IMR-90 (cell line): ENCODE measurements around the gene DNAI7. TPM values are rescaled to one million over a fixed set of nuclear protein-coding genes. Genes with fewer than 3 reads are reported as not detected.

Experiments
- ATAC-seq: fragments of 200-7000 bp; cut with Tn5 transposase; 2 replicates; pipeline ENCODE4 v1.9.1; 2020; ENCODE audit warnings: low read depth, mild to moderate bottlenecking, moderate library complexity
- BruUV-seq: library from RNA; stranded (reverse); fragments of 400-500 nt; replicated peaks from 2 replicates; lab custom pipeline; 2021; lab: Mats Ljungman, UMichigan
- CTCF ChIA-PET: fragments of 300-600 bp; formaldehyde crosslinking; extraction: SDS; loops from one replicate; lab custom pipeline; 2021; ENCODE audit warnings: antibody characterized with exemption; lab: Yijun Ruan, JAX
- POLR2A ChIA-PET: fragments of 300-600 bp; sonication (Branson Sonifier 250); formaldehyde crosslinking; loops from one replicate; lab custom pipeline; 2022; ENCODE audit warnings: antibody characterized with exemption; ENCODE audit not compliant: unreplicated experiment; lab: Charles Lee
- DNase-seq: peaks from one replicate; pipeline ENCODE4 v3.0.0; 2013
- H2AFZ ChIP-seq: replicated peaks from 2 replicates; pipeline ENCODE3; 2013; ENCODE audit warnings: low read length, mild to moderate bottlenecking; ENCODE audit not compliant: poor library complexity
- H2AK5ac ChIP-seq: 2 replicates; pipeline ENCODE4 v1.6.1; 2013; ENCODE audit warnings: low read depth, low read length, inconsistent platforms
- H2AK9ac ChIP-seq: replicated peaks from 2 replicates; pipeline ENCODE3; 2013; ENCODE audit warnings: mild to moderate bottlenecking, low read depth, low read length, moderate library complexity; ENCODE audit not compliant: poor library complexity
- H2BK120ac ChIP-seq: 2 replicates; pipeline ENCODE4 v1.6.1; 2013; ENCODE audit warnings: low read depth, low read length, inconsistent platforms
- H2BK15ac ChIP-seq: 3 replicates; pipeline ENCODE4 v1.6.1; 2013; ENCODE audit warnings: low read depth, low read length, inconsistent platforms
- H2BK20ac ChIP-seq: 2 replicates; pipeline ENCODE4 v1.6.1; 2013; ENCODE audit warnings: low read depth, mild to moderate bottlenecking, inconsistent platforms, low read length, moderate library complexity
- H2BK5ac ChIP-seq: 2 replicates; pipeline ENCODE4 v1.6.1; 2013; ENCODE audit warnings: mild to moderate bottlenecking, low read depth, low read length, inconsistent platforms; ENCODE audit not compliant: poor library complexity, severe bottlenecking
- H3K14ac ChIP-seq: replicated peaks from 2 replicates; pipeline ENCODE4 v1.6.1; 2013; ENCODE audit warnings: low read depth, low read length, inconsistent platforms
- H3K18ac ChIP-seq: 2 replicates; pipeline ENCODE4 v1.6.1; 2013; ENCODE audit warnings: low read depth, low read length, control low read depth
- H3K23ac ChIP-seq: 2 replicates; pipeline ENCODE4 v1.6.1; 2013; ENCODE audit warnings: low read depth, low read length, inconsistent platforms
- H3K27ac ChIP-seq: 2 replicates; pipeline ENCODE4 v1.5.1; 2013; ENCODE audit warnings: mild to moderate bottlenecking, control low read depth, low read length; ENCODE audit not compliant: insufficient read depth
- H3K27me3 ChIP-seq: 2 replicates; pipeline ENCODE4 v1.6.1; 2013; ENCODE audit warnings: low read length; ENCODE audit not compliant: control insufficient read depth, insufficient read depth
- H3K36me3 ChIP-seq: 2 replicates; pipeline ENCODE4 v1.6.1; 2013; ENCODE audit warnings: low read length, mixed read lengths; ENCODE audit not compliant: control insufficient read depth, insufficient read depth
- H3K4ac ChIP-seq: 2 replicates; pipeline ENCODE4 v1.6.1; 2013; ENCODE audit warnings: low read depth, low read length, inconsistent platforms
- H3K4me1 ChIP-seq: 2 replicates; pipeline ENCODE4 v1.6.1; 2013; ENCODE audit warnings: low read length, mixed read lengths; ENCODE audit not compliant: control insufficient read depth, insufficient read depth
- H3K4me2 ChIP-seq: 2 replicates; pipeline ENCODE4 v1.6.1; 2013; ENCODE audit warnings: low read depth, mild to moderate bottlenecking, control low read depth, low read length, moderate library complexity
- H3K4me3 ChIP-seq: 2 replicates; pipeline ENCODE4 v1.5.1; 2013; ENCODE audit warnings: low read depth, mild to moderate bottlenecking, control low read depth, low read length, moderate library complexity; ENCODE audit not compliant: insufficient read depth
- H3K56ac ChIP-seq: 2 replicates; pipeline ENCODE4 v1.6.1; 2013; ENCODE audit warnings: low read length, inconsistent platforms; ENCODE audit not compliant: insufficient read depth; ENCODE audit errors: extremely low read depth
- H3K79me1 ChIP-seq, 2 experiments: 2 replicates each; pipeline ENCODE4 v1.6.1; 2013; ENCODE audit warnings: low read length in 2 of 2, inconsistent platforms in 1 of 2, low read depth in 1 of 2
- H3K9ac ChIP-seq: 2 replicates; pipeline ENCODE4 v1.6.1; 2013; ENCODE audit warnings: low read depth, low read length, control low read depth
- H3K9me1 ChIP-seq: 2 replicates; pipeline ENCODE4 v1.6.1; 2013; ENCODE audit warnings: low read length, inconsistent platforms; ENCODE audit not compliant: insufficient read depth
- H3K9me3 ChIP-seq: 2 replicates; pipeline ENCODE4 v1.6.1; 2013; ENCODE audit warnings: low read length; ENCODE audit not compliant: control insufficient read depth, insufficient read depth
- H4K20me1 ChIP-seq: 2 replicates; pipeline ENCODE4 v1.6.1; 2013; ENCODE audit warnings: low read length, inconsistent platforms; ENCODE audit not compliant: insufficient read depth
- H4K5ac ChIP-seq: 2 replicates; pipeline ENCODE4 v1.6.1; 2013; ENCODE audit warnings: mild to moderate bottlenecking, low read depth, low read length, control low read depth
- H4K8ac ChIP-seq, 2 experiments: 2 replicates each; pipeline ENCODE4 v1.6.1; 2013; ENCODE audit warnings: low read depth in 2 of 2, low read length in 2 of 2, control low read depth in 1 of 2, inconsistent platforms in 1 of 2
- H4K91ac ChIP-seq: 2 replicates; pipeline ENCODE4 v1.6.1; 2013; ENCODE audit warnings: low read depth, low read length, inconsistent platforms; ENCODE audit not compliant: insufficient read depth
- CEBPB ChIP-seq: IDR thresholded peaks from 2 replicates; pipeline ENCODE4 v1.6.1; 2012; ENCODE audit warnings: low read depth, low read length, improper control_type of control experiment
- CHD1 ChIP-seq: IDR thresholded peaks from 2 replicates; pipeline ENCODE4 v1.6.1; 2012; ENCODE audit warnings: low read depth, low read length, improper control_type of control experiment
- CTCF ChIP-seq: conservative IDR thresholded peaks from 2 replicates; pipeline ENCODE4 v1.5.1; 2012; ENCODE audit warnings: mild to moderate bottlenecking, low read depth, low read length, improper control_type of control experiment
- ELK1 ChIP-seq: fragments of 150-350 bp; IDR thresholded peaks from 2 replicates; pipeline ENCODE4 v1.6.1; 2016; ENCODE audit warnings: low read depth, mild to moderate bottlenecking, low read length, moderate library complexity, borderline replicate concordance
- MXI1 ChIP-seq: IDR thresholded peaks from 2 replicates; pipeline ENCODE4 v1.6.1; 2012; ENCODE audit warnings: low read depth, mild to moderate bottlenecking, low read length, moderate library complexity, borderline replicate concordance
- RAD21 ChIP-seq: IDR thresholded peaks from 2 replicates; pipeline ENCODE4 v1.6.1; 2012; ENCODE audit warnings: low read length, improper control_type of control experiment
- USF2 ChIP-seq: fragments of 150-350 bp; IDR thresholded peaks from 2 replicates; pipeline ENCODE4 v1.6.1; 2017; ENCODE audit warnings: mild to moderate bottlenecking, antibody characterized with exemption, low read length, low read depth
- dilution Hi-C: fragments of 300-500 bp; cut with HindIII; formaldehyde crosslinking; loops from one replicate; pipeline ENCODE4 v1.14.3; 2018; ENCODE audit warnings: low sequenced_read_pairs; ENCODE audit not compliant: unreplicated experiment
- in situ Hi-C: fragments of 300-500 bp; cut with MboI; formaldehyde crosslinking; loops from 3 replicates; pipeline ENCODE4 v1.14.3; 2019; ENCODE audit warnings: low sequenced_read_pairs, inconsistent platforms, mixed read lengths
- intact Hi-C: fragments of 100-400 bp; cut with micrococcal nuclease; formaldehyde crosslinking; loops from 2 replicates; pipeline ENCODE4 v1.10.0; 2022
- polyA plus RNA-seq, 3 experiments: library from polyadenylated mRNA; depleted of rRNA; stranded (reverse); fragments of >200 nt; gene quantifications; 2 replicates each; pipeline ENCODE4 v1.2.3, GENCODE V29; 2012; ENCODE audit warnings: low replicate concordance in 1 of 3
- total RNA-seq: library from RNA; depleted of rRNA; stranded (reverse); fragments of >200 nt; gene quantifications from 2 replicates; pipeline ENCODE4 v1.2.3, GENCODE V29; 2012

Gene DNAI7
- total and polyA plus RNA-seq, 2 of the 4 experiments (the other 2 are of a cell fraction): under 0.01 to 0.07 TPM

GRCh38 chr12:25106818-25107217 is 88.1 kb downstream of the DNAI7 start:
- H2BK15ac ChIP-seq: no peak overlapping the region
- no peaks in the 10 kb centered on the region for H3K4me1 ChIP-seq
- H3K4me3 ChIP-seq: no peak overlapping the region
- no peak overlapping the region for H3K4me2 ChIP-seq
- no peak overlapping the region for H3K23ac ChIP-seq
- dilution Hi-C loops: no loop called here
- H3K9ac ChIP-seq: no peak overlapping the region
- no peak overlapping the region for H2BK5ac ChIP-seq
- no peaks in the 10 kb centered on the region for H3K79me1 ChIP-seq
- CTCF ChIA-PET: no interaction called here
- POLR2A ChIA-PET: no interaction called here
- in situ Hi-C loops: no loop called here
- no peaks in the 10 kb centered on the region for H4K20me1 ChIP-seq
- no peak overlapping the region for H2BK20ac ChIP-seq
- H3K56ac ChIP-seq: no peak overlapping the region
- H3K27me3 ChIP-seq: no peaks in the 10 kb centered on the region
- no peaks in the 10 kb centered on the region for H3K9me3 ChIP-seq
- no peak overlapping the region for H2BK120ac ChIP-seq
- H3K18ac ChIP-seq: no peak overlapping the region
- H2AK5ac ChIP-seq: no peak overlapping the region
- BruUV-seq: no TSS peak
- ATAC-seq (no peak; the same call in 1 of the 2 replicates), DNase-seq (peak; percentile 21)
- H3K4ac ChIP-seq: no peak overlapping the region
- no peak overlapping the region for H2AFZ ChIP-seq
- H3K9me1 ChIP-seq: no peaks in the 10 kb centered on the region
- intact Hi-C loops: no loop called here
- no peak overlapping the region for H3K27ac ChIP-seq
- no peak overlapping the region for H4K8ac ChIP-seq
- H2AK9ac ChIP-seq: no peak overlapping the region
- H3K36me3 ChIP-seq: no peaks in the 10 kb centered on the region
- H4K91ac ChIP-seq: no peak overlapping the region
- no peak overlapping the region for H3K14ac ChIP-seq
- no peak overlapping the region for H4K5ac ChIP-seq
- no peak for TF ChIP-seq CHD1
- TF ChIP-seq CEBPB: no peak
- no peak for TF ChIP-seq MXI1
- no peak for TF ChIP-seq CTCF
- no peak for TF ChIP-seq RAD21
- TF ChIP-seq USF2: no peak
- no peak for TF ChIP-seq ELK1
